HTR-8/SVneo (cell line): Measurements from ENCODE around the gene ANGPTL2.

ENCODE experiments used
- DNase-seq: peaks from one replicate; pipeline ENCODE4 v3.0.0; 2011; ENCODE audit warnings: low spot score, mixed read lengths; ENCODE audit not compliant: insufficient read length
- FAIRE-seq: peaks from 2 replicates; lab custom pipeline; 2011; peaks lifted over from hg19 to GRCh38; lab: Jason Lieb, UNC

The ANGPTL2 gene

DNA sequence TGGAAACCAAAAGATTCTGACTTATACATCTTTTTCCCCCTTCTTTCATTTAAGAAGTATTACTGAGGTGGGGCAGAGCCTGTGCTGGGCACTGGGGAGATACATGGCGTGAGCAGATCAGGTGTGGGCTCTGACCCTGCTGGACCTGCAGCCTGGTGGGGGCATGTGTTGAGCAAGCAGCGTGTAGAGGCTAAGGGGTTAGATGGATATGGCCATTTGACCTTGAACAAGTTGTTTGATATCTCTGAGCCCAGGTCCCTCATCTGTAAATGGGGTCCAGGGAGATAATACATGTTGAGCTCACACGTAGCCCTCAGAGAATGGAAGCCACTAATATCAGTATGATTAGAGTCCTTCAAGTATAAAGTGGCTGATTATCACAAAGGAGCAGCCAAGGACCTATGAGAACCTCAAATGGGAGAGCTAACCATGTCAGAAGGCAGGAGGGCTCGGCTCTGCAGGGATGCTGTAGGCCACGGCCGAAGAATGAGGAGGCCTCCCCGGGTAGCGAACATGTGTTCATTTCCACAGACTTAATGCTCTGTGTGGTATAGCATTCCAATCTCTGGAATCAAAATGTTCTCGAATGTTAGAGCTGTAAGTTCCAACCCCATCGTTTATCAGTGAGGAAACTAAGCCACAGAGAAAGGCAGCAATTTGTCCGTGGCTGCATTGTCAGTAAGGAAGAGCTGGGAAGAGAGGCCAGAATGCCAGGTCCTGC is 15.4 kb upstream of the ANGPTL2 start:
- no peak for FAIRE-seq

DNA sequence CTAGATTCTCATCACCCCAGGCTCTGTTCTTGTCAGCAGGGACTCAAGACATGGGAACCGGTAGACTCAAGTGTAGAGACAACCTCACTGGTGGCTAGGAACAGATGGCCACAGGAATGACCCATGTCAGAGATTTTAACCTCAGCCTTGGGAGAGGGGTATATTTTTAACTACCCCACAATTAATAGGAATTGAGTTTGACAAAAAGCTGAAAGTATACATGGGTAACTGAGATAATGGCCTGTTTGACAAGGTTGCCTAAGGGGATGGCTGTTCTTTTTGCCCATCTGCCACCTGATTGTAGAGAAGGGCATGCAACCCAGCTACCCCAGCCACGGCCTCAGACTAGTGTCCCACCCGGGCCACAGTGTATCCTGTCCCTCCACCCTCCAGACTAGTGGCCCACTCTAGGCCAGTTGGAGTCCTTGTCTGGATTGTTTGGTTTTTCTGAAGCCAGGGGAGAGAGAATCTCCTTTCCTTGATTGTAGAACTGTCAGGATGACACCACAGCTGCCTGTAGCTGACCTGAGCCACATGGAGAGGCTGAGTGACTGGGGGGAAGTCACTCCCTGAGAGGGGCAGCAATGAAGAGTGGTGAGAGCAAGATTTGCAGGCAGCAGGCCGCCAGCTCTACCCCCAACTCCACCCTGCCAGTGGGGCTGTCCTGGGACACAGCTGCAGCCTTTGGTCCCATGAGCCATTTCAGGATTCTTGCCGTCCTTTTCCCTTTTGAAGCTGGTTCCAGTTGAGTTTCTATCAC is 14.6 kb upstream of the ANGPTL2 start:
- FAIRE-seq (no peak), DNase-seq (no peak)

More for the DNA sequence above, 15.4 kb upstream of the ANGPTL2 start:
- DNase-seq = no peak

DNA sequence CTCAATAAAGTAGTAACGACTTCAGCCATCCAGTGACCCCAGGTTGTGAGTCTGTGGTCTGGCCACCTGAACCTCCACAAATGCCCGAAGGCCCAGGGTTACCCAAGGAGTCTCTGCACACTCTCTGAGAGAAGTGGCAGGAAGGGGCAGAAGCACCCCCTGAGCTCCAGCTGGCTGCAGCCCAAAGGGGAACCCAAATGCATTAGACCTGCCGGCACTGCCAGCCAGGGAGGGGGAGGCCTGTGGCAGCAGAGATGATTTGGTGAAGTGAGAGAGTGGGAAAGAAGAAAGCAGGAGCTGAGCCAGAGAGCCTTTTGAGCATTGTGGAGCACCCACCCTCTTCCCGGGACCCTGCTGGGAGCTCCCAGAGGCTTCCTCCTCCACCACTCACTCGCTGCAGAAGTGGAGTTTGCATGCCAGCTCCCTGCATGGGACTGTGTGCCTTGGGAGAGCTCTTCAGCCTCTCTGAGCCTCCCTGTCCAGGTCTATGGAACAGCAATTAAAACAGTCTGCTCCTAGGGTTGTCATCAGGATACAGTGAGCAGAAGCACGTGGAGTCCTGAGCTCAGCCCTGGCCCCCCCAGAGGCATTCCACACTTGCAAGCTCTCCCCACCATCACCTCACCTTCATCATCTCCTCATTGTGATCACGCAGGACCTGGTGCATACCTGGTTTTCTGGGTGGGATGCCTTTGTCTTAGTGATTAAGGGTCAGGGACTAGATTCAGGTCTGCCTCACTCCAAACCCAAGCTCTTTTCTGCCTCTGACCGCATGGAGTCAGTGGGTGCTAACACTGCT is 13.8 kb upstream of the ANGPTL2 start:
- no peak for FAIRE-seq
- DNase-seq = no peak

DNA sequence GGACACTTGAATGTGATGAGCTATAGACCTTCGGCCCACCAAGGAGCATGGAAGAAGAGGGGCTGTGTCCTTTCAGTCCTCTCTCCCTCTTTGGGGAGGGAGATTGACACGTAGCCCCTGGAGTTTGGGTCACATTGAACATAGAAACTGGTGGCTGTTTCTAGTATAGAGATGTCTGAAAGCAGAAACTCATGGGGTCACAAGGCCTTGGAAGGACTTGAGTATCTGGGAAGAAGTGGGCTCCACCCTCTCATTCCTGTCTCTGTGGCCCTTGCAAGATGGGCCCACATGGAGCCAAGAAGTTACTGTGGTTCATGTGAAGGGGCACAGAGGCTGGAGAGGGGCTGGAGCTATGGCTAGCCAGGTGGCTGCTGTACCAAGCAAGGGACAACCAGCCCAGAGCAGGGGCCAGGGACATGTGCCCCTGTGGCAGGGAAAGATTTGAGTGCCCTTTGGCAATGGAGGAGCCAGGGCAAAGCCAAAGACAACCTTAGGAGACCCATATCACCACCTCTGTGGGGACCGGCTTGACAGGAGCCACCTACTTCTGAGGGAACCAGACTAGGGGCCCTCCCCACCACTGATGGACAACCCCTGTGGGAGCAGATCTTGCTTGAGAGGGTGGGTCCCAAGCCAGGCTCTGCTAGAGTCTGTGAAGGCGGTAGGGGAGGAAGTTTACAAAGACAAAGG is 12.8 kb upstream of the ANGPTL2 start:
- FAIRE-seq = no peak
- DNase-seq = no peak

DNA sequence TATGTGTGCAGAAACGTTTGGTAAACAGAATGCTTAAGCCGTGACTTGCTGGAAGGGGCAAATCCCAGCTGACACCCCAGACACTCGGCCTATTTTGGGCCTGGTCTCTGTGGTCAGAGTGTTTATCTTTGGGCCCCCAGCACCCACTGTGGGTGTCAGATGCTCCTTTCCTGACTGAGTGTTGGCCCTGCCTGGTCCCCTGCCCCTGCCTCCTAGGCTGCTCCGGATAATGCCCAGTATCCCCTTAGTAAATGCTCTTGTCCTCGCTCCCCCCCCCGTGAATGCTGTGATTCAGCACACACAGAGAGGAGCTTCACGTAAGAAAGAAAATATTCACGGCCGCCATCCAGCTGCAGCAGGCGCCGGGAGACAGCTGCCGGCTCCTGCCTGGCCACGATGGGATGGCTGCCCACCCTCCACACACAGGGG is 11.3 kb upstream of the ANGPTL2 start:
- no peak for FAIRE-seq
- DNase-seq = no peak

DNA sequence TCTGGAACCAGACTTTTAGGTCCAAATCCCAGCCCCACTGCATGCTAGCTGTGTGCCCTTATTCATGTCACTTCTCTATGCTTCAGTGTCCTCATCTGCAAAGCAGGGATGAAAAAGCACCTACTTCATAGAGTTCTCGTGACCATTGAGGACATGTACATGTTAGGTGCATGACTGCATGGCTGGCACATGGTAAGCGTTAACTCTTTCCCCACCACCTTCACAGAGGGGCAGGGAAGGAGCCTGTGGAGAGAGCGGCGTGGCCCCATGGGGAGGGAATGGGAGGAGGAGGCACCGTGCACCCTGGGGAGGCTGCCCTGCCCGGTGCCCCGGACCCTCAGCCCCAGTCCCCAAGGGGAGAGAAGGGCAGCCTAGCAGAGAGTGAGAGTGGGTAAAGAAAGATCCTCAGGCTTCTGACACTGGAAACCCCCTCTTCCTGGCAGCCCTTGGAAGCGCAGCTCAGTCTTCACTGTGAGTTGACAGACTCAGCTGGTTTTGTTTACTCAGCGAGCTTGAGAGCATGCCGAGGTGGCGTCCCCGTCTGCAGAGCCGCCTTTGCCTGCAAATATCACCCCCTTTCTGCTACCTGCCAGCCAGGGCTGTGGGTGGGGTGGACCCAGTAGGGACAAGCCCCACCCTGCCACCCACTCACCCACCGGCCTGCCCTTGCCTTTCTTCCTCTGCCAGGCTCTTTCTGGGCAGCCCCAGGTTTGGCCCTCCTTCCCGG is 10.6 kb upstream of the ANGPTL2 start:
- DNase-seq = no peak

DNA sequence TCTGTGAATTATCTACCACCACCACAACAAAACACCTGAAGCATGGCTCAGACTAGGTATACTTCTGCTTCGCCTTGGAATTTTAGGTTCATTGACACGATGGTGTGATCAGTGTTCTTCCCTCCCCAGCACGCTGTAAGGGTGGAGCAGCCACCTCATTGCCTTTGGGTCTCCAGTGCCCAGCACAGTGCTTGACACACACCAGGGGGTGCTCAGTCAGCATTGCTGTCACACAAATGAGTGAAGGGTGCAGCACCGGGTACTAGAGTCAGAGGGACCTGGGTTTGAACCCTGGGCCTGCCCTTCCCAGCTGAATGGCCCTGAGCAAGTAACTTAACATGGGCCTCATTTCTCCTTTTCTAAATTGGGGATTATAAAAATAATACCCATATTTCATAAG is 9.9 kb upstream of the ANGPTL2 start:
- FAIRE-seq (no peak), DNase-seq (no peak)

More for the DNA sequence above, 10.6 kb upstream of the ANGPTL2 start:
- FAIRE-seq = no peak

DNA sequence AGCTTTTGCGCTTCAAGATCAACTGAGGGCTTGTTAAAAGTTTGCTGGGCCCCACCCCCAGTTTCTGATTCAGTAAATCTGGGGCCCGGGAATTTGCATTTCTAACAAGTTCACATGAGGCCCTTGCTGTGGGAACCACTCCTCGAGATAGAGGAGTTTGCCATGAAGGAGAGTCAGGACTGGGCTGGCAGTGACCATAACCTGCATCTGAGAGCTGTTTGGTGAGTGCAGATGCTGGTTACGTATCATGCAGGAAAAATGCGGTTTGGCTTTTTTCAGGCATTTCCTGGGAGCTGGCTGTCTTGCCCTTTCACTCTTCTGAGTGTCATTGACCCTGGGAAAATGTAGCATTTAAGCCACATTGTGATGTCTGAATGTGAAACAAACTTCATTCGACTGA is 9.4 kb upstream of the ANGPTL2 start:
- DNase-seq (peak; percentile 54), FAIRE-seq (no peak)

DNA sequence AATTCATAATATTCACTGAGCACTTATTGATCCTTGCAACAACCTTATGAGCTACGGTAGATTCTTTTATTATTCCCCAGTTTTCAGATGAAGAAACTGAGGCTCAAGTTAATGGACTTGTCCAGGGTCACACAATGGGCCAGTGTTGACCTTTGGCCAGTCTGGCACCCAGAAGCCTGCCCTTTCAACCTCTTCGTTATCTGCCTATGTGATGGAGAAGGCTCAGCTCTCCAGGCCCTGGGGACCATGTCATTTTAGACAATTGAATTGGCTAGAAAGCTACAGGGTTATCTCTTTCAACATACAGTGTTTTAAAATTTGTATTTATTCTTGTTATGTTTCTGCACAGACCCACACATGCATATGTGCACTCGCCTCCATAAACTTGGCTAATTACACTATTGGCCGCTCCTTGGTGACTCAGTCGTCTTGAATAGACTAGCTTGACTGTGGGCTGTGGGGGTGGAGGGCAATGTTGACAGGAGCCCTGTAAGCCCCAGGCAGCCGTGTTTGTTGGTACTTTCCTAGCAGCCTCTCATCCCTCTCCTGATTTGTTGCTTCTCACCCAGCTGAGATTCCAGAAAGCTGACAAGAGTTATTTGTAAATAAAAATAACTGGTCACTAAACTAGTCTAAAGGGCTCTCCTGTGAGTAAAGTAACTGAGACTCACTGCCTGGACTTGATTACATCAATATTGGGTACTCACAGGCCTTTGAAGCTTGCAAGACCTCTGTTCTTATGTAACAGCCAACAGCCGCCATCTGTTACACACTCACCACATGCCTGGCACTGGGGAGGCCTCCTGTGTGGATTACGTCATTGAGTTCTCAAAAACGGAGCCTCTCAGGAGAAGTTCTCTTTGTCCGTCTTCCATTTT is 8.5 kb upstream of the ANGPTL2 start:
- FAIRE-seq (no peak), DNase-seq (no peak)

DNA sequence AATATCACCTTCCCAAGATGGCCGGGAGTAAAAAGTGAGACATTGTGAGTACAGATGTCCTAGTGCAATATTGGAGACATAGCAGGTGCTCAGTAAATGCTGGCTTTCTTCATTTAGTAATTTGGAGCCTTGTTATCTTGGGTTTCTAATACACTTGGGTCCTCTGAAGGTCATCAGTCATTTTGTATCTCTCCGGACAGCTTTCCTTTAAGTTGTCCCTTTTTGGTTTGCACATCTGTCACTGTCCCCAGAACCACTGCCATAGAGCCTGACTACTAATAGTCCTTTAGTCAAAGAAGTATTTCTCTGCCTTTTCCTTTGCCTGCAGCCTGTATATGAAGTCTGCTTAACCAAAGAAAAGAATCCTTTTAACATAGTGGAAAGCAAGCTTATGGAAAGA is 7.8 kb upstream of the ANGPTL2 start:
- no peak for FAIRE-seq
- no peak for DNase-seq

DNA sequence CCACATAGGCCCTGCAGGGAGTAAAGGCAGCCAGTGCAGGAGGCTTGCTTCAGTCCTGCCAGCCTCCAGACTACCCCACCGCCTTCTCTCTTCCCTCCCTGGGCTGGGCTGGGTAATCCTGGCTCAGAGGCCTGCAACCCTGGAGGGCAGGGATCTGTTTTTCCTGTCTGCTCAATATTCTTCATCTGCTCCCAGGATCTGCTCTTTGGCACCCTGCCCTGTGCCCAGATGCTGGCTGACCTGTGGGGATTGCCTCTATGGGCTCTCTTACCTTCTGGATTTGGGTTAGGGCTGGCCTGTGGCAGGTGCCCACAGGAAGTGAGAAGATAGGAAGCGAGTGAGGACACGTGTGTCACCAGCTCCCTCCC is 7.3 kb upstream of the ANGPTL2 start:
- FAIRE-seq (no peak), DNase-seq (no peak)

DNA sequence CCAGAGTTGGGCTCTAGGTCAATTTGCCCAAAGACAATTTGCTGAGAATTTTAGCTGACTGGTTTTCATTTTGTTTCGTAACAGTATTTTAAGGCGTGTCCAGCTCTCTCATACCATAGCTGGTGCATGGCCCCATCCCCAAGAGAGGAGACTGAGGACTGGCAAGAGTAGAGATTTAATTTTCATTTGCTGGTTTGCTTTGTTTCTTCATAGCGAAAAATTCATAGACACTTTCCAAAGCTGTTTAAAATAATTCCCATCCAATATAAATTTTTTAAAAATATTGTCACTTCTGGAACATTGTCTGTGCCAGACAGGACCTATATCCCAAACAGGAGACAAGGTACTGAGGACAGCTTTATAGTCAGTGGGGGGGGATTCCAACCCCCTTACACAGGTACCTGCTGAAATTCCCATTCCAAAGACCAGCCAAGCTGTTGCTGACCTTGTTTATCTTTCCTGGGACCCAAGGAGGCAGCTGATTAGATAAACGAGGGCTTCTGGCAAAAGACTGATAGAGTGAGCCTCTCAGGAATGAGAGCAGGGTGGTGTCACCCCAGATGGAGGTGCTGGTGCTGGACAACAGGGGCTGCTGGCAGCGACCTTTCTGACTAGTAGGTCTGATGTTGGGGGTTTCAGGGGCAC is 6.8 kb upstream of the ANGPTL2 start:
- no peak for DNase-seq
- FAIRE-seq = no peak

DNA sequence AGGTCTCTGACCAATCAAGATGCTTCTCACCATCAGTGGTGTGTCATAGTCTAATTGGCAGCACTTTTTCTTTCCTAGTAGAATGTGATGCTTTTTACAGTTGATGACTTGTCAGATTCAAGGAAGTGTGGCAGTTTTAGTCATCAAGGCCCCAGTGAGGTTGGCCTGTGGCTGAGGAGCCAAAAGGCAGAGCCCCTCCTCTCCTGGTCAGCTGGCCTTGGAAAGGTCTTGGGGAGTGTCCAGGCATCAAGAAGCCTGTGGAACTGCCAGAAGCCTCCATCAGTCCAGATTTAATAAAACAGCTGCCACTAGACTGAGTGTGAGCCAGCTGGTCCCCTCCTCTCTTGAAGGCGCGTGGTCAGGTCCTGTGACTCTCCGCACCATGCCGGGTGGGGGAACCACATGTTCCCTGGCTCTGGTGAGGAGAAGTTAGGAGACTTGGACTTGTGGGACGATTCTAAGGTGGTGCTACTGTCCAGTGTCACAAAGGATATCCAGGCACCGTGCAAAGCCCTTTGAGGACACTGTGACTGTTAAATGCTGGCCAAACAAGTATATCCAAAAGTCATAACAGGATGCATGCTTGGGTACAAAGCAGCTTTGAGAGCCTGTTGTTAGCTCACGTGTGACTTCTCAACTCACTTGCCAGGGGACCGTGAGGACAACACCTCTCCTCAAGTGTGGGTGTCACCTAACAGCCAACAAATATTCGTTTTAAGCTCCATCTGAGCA is 6.1 kb upstream of the ANGPTL2 start:
- no peak for DNase-seq
- no peak for FAIRE-seq

DNA sequence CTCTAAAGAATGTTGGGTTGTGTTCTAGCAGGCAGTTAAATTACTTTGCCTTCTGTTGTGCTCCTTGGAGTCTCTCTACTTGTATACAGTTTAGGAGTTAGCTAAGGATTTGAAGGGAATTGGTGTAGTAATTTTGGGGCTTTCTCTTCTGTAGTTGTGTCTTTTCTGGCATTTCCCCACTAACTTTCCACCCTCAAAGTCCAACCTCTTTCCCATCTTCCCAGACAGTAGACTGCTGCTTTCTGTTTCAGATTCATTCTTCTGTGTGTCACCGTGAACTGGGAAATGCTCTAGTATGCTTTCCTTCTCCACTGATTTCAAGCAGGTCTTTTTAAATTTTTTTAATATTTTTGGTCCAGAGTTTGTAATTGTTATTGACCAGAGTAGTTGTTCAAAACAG is 4.5 kb upstream of the ANGPTL2 start:
- DNase-seq = no peak
- FAIRE-seq = no peak

DNA sequence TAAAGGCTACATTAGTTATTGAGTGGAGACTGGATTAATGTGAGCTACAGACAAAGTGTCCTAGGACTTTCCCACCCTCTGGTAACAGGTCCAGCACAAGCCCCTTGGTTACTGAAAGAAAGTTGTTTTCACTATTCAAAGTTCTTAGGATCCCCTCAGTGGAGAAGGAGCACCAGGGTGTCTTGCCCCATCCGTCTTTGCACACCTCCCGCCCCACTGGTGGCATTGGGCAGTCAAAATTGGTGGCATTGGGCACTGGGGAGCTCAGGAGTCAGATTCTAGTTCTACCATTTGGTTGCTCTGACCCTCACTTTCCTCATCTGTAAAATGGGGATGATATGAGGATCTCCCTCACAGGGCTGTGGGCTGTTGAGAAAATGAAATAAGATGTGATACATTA is 2.4 kb upstream of the ANGPTL2 start:
- FAIRE-seq (no peak), DNase-seq (no peak)

DNA sequence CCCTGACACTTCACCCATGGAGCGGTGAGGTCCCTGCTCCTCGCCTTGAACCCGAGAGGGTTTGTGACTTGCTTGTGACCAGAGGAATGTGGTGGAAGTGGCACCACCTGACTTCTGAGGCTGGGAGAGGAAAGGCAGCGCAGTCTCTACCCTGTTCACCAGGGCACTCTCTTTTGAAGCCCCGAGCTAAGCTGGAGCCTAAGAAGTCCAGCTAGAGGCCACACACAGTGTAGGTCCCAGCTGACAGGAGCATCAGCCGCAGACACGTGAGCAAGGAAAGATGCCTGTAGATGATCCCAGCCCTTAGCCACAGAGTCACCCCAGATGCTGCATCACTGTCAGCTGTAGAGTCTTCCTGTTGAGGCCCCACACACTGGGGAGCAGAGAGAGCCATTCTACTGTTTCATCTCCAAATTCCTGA is 1.7 kb upstream of the ANGPTL2 start:
- DNase-seq (no peak), FAIRE-seq (no peak)

DNA sequence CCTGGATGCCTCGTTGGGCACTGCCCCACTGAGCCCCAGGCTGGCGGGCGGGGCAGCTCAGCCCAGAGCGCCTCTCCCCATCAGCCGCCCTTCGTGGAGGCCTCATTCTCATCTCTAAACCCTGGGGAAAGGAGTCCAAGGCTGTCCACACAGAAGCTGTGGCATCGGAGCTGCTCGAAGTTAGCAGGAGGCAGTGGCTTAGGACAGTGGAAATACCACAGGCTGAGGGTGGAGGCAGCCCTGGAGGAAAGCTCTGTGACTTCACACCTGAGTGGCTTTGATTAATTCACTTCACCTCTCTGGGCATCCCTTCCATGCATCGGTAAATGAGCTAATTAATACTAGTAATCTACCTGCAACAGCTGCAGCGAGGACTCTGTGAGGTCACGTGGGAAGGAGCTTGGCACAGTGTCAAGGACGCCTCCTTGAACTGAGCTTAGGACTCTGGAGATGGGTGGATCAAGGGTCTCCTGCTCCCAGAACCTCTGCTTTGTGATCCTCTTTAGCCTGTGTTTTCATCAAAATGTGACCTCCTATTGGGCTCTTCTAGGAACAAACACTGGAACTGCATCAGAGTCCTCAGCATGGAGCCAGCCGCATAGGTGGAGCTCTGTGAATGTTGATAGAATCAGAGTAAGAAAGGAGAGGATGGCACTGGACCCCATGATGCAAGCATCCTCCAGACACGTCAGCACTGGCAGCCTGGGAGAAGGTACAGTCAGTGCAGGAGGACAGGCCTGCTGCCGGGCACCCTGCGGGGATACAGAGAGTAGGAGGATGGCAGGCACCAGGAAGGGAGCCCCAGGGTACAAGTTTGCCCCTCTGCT is 842 bp upstream of the ANGPTL2 start:
- FAIRE-seq (no peak), DNase-seq (no peak)
